H1 (cell line): ENCODE measurements around the gene ADARB2. TPM values are rescaled to one million over a fixed set of nuclear protein-coding genes. Genes with fewer than 3 reads are reported as not detected.
A peak's percentile ranks its signal among the peaks of the same experiment; 100 is the strongest.

ENCODE experiments used
- CTCF ChIA-PET: fragments of 300-600 bp; sonication (Branson Sonifier 250); formaldehyde crosslinking; loops from one replicate; lab custom pipeline; 2021; ENCODE audit not compliant: partially characterized antibody; lab: Charles Lee
- POLR2A ChIA-PET: fragments of 300-600 bp; sonication (Branson Sonifier 250); formaldehyde crosslinking; loops from one replicate; lab custom pipeline; 2021; ENCODE audit warnings: inconsistent platforms; ENCODE audit not compliant: partially characterized antibody; lab: Charles Lee
- DNase-seq, 2 experiments: peaks; one replicate each; pipeline versions ENCODE4 v3.0.0 to v3.0.0-alpha.2; 2010 to 2022; ENCODE audit warnings: low spot score in 2 of 2, low read depth in 1 of 2, mixed read lengths in 1 of 2
- FAIRE-seq: peaks from 2 replicates; lab custom pipeline; 2011; peaks lifted over from hg19 to GRCh38; lab: Jason Lieb, UNC
- H2AFZ ChIP-seq: 2 replicates; pipeline ENCODE4 v1.8.1; 2012; ENCODE audit warnings: low read length, inconsistent platforms
- H2AK5ac ChIP-seq: 2 replicates; pipeline ENCODE4 v1.6.1; 2013; ENCODE audit warnings: low read depth, low read length
- H2BK120ac ChIP-seq: replicated peaks from 2 replicates; pipeline ENCODE3; 2013; ENCODE audit warnings: low read depth, low read length, inconsistent platforms
- H2BK12ac ChIP-seq: 2 replicates; pipeline ENCODE4 v1.6.1; 2013; ENCODE audit warnings: low read depth, low read length
- H2BK15ac ChIP-seq: 2 replicates; pipeline ENCODE4 v1.6.1; 2013; ENCODE audit warnings: low read length
- H2BK20ac ChIP-seq: 2 replicates; pipeline ENCODE4 v1.6.1; 2013; ENCODE audit warnings: low read length
- H2BK5ac ChIP-seq: 2 replicates; pipeline ENCODE4 v1.6.1; 2013; ENCODE audit warnings: low read depth, low read length
- H3K14ac ChIP-seq: 2 replicates; pipeline ENCODE4 v1.6.1; 2013; ENCODE audit warnings: inconsistent platforms; ENCODE audit not compliant: insufficient read length
- H3K18ac ChIP-seq: 2 replicates; pipeline ENCODE4 v1.6.1; 2013; ENCODE audit warnings: low read length; ENCODE audit errors: extremely low read depth
- H3K23ac ChIP-seq: 2 replicates; pipeline ENCODE4 v1.6.1; 2013; ENCODE audit warnings: inconsistent platforms; ENCODE audit not compliant: insufficient read length
- H3K23me2 ChIP-seq: 2 replicates; pipeline ENCODE4 v1.6.1; 2013; ENCODE audit warnings: low read depth, low read length
- H3K27ac ChIP-seq: 2 replicates; pipeline ENCODE4 v1.6.1; 2011; ENCODE audit warnings: low read depth, low read length, inconsistent platforms
- H3K27me3 ChIP-seq, 4 experiments: replicated peaks in 1 of 4; 1 replicate in 1 of 4; 2 replicates in 3 of 4; pipeline versions ENCODE4 v1.6.1 to v1.8.1; 2011 to 2013; ENCODE audit warnings: low read length in 3 of 4, mild to moderate bottlenecking in 3 of 4, inconsistent platforms in 2 of 4, mixed read lengths in 2 of 4, moderate library complexity in 1 of 4; ENCODE audit not compliant: control insufficient read depth in 3 of 4, insufficient read depth in 3 of 4; ENCODE audit errors: extremely low read depth in 1 of 4
- H3K36me3 ChIP-seq, 4 experiments: 2 replicates each; pipeline versions ENCODE4 v1.6.1 to v1.8.1; 2011 to 2013; ENCODE audit warnings: mild to moderate bottlenecking in 4 of 4, low read length in 3 of 4, moderate library complexity in 2 of 4, control low read depth in 1 of 4, inconsistent platforms in 1 of 4; ENCODE audit not compliant: insufficient read depth in 4 of 4, control insufficient read depth in 2 of 4
- H3K4ac ChIP-seq: replicated peaks from 2 replicates; pipeline ENCODE3; 2013; ENCODE audit warnings: low read length, low read depth, mixed read lengths, inconsistent platforms; ENCODE audit not compliant: insufficient read length
- H3K4me1 ChIP-seq, 4 experiments: replicated peaks in 1 of 4; 1 replicate in 1 of 4; 2 replicates in 3 of 4; pipeline versions ENCODE4 v1.6.1 to v1.8.1; 2011 to 2013; ENCODE audit warnings: low read length in 3 of 4, inconsistent platforms in 2 of 4, mixed read lengths in 1 of 4; ENCODE audit not compliant: insufficient read depth in 4 of 4, control insufficient read depth in 3 of 4
- H3K4me2 ChIP-seq, 2 experiments: 2 replicates each; pipeline versions ENCODE4 v1.6.1 to v1.8.1; 2011 to 2013; ENCODE audit warnings: low read depth in 2 of 2, low read length in 2 of 2, control low read depth in 1 of 2, inconsistent platforms in 1 of 2, mild to moderate bottlenecking in 1 of 2; ENCODE audit not compliant: insufficient read depth in 1 of 2
- H3K4me3 ChIP-seq, 4 experiments: fragments of 200-600, 300-600 bp in 1 of 4; sonication (generic), shearing (Covaris generic), sonication (Bioruptor Twin) in 1 of 4; 2 replicates each; pipeline versions ENCODE4 v1.5.1 to v1.8.1; 2011 to 2016; ENCODE audit warnings: low read length in 4 of 4, low read depth in 3 of 4, control low read depth in 2 of 4, inconsistent platforms in 2 of 4, mild to moderate bottlenecking in 2 of 4, mixed read lengths in 1 of 4, moderate library complexity in 1 of 4; ENCODE audit not compliant: insufficient read depth in 2 of 4; ENCODE audit errors: extremely low read depth in 1 of 4
- H3K56ac ChIP-seq: replicated peaks from 2 replicates; pipeline ENCODE3; 2013; ENCODE audit warnings: low read depth, mild to moderate bottlenecking, mixed read lengths, low read length, inconsistent platforms; ENCODE audit not compliant: insufficient read length
- H3K79me1 ChIP-seq: 2 replicates; pipeline ENCODE4 v1.6.1; 2013; ENCODE audit warnings: low read depth, low read length, control low read depth
- H3K79me2 ChIP-seq, 2 experiments: 2 replicates each; pipeline versions ENCODE4 v1.6.1 to v1.8.1; 2012 to 2013; ENCODE audit warnings: low read length in 2 of 2, mild to moderate bottlenecking in 2 of 2, inconsistent platforms in 1 of 2; ENCODE audit not compliant: insufficient read depth in 2 of 2, control insufficient read depth in 1 of 2
- H3K9ac ChIP-seq, 4 experiments: replicated peaks in 1 of 4; 1 replicate in 1 of 4; 2 replicates in 3 of 4; pipeline versions ENCODE4 v1.6.1 to v1.8.1; 2011 to 2013; ENCODE audit warnings: low read depth in 3 of 4, low read length in 3 of 4, control low read depth in 2 of 4, mild to moderate bottlenecking in 2 of 4, moderate library complexity in 2 of 4, inconsistent platforms in 1 of 4; ENCODE audit errors: extremely low read depth in 1 of 4
- H3K9me3 ChIP-seq, 2 experiments: 2 replicates each; pipeline versions ENCODE4 v1.6.1 to v1.8.1; 2012 to 2013; ENCODE audit warnings: mild to moderate bottlenecking in 2 of 2, moderate library complexity in 2 of 2, control low read depth in 1 of 2, inconsistent platforms in 1 of 2, low read depth in 1 of 2, low read length in 1 of 2, mixed read lengths in 1 of 2; ENCODE audit not compliant: insufficient read depth in 2 of 2
- H4K20me1 ChIP-seq, 2 experiments: replicated peaks in 1 of 2; 2 replicates each; pipeline versions ENCODE3 to v1.8.1; 2011 to 2013; ENCODE audit warnings: inconsistent platforms in 2 of 2, low read length in 2 of 2, mild to moderate bottlenecking in 1 of 2; ENCODE audit not compliant: insufficient read depth in 2 of 2, control insufficient read depth in 1 of 2
- H4K5ac ChIP-seq: 2 replicates; pipeline ENCODE4 v1.6.1; 2013; ENCODE audit warnings: low read length, low read depth, mixed read lengths, inconsistent platforms; ENCODE audit not compliant: insufficient read length
- H4K8ac ChIP-seq: 2 replicates; pipeline ENCODE4 v1.8.0; 2013; ENCODE audit warnings: mild to moderate bottlenecking, moderate library complexity, low read length, inconsistent platforms; ENCODE audit not compliant: insufficient read depth; ENCODE audit errors: extremely low read depth
- H4K91ac ChIP-seq: replicated peaks from 2 replicates; pipeline ENCODE3; 2013; ENCODE audit warnings: low read length, mixed read lengths, inconsistent platforms; ENCODE audit not compliant: insufficient read length
- CEBPB ChIP-seq: IDR thresholded peaks from 2 replicates; pipeline ENCODE4 v1.6.1; 2012; ENCODE audit warnings: low read depth, low read length
- RAD21 ChIP-seq, 2 experiments: IDR thresholded peaks in 1 of 2; conservative IDR thresholded peaks in 1 of 2; 2 replicates each; pipeline ENCODE4 v1.6.1; 2011; ENCODE audit warnings: low read depth in 2 of 2, low read length in 2 of 2, improper control_type of control experiment in 1 of 2, inconsistent platforms in 1 of 2, mild to moderate bottlenecking in 1 of 2, moderate library complexity in 1 of 2
- RXRA ChIP-seq: IDR thresholded peaks from 2 replicates; pipeline ENCODE4 v1.6.1; 2011; ENCODE audit warnings: low read depth, mild to moderate bottlenecking, low read length, moderate library complexity; ENCODE audit not compliant: insufficient read depth
- SIN3A ChIP-seq, 2 experiments: IDR thresholded peaks in 1 of 2; conservative IDR thresholded peaks in 1 of 2; 2 replicates each; pipeline ENCODE4 v1.6.1; 2011 to 2012; ENCODE audit warnings: low read length in 2 of 2, improper control_type of control experiment in 1 of 2, low read depth in 1 of 2, mild to moderate bottlenecking in 1 of 2
- WGBS, 2 experiments: shearing (Covaris generic) in 1 of 2; methylation state at CpG; one replicate each; pipeline versions ENCODE4 v1.1.6 to v1.1.7; 2013 to 2015; ENCODE audit warnings: low lambda C conversion rate in 2 of 2, mixed read lengths in 2 of 2, inconsistent platforms in 1 of 2, low coverage in 1 of 2, missing lambda C conversion rate in 1 of 2; ENCODE audit not compliant: insufficient replicate concordance in 2 of 2, insufficient coverage in 1 of 2, insufficient read length in 1 of 2; ENCODE audit errors: extremely low coverage in 1 of 2, missing lambda C conversion rate in 1 of 2; 5-methylcytosine and 5-hydroxymethylcytosine counted together
- polyA plus RNA-seq, 7 experiments: library from polyadenylated mRNA; depleted of rRNA in 3 of 7; stranded (reverse) in 5 of 7; unstranded in 2 of 7; fragments of >200 nt in 5 of 7; fragments of 200-250 nt in 2 of 7; gene quantifications; 1 replicate in 5 of 7; 2 replicates in 1 of 7; 4 replicates in 1 of 7; pipeline versions ENCODE4 v1.2.1 to v1.2.3, GENCODE V29; 2011 to 2013; ENCODE audit warnings: missing spikeins in 2 of 7, mixed read lengths in 2 of 7
- total RNA-seq: library from RNA; stranded (reverse); fragmentation: NEBNext Ultra II Directional; extraction: Animal tissue kit (Norgen Biotek cat#: 25700); gene quantifications from 2 replicates; pipeline ENCODE4 v1.2.1, GENCODE V29; 2021

Gene ADARB2
- total and polyA plus RNA-seq, 2 of the 8 experiments (the other 6 are each of a cell fraction or from before 2014, with no cell fraction given) = 2.2 to 2.8 TPM

GRCh38 chr10:1629326-1630198, 107.8 kb downstream of the ADARB2 start:
- Histone ChIP-seq H3K27me3 (no peaks in the 10 kb centered on the region), H3K36me3 (no peaks in the 10 kb centered on the region), H2AK5ac (no peak overlapping the region), H4K8ac (no peak overlapping the region), H3K27ac (no peak overlapping the region), H3K79me1 (no peaks in the 10 kb centered on the region), H3K14ac (no peak overlapping the region), H3K18ac (no peak overlapping the region), H4K91ac (no peak overlapping the region), H3K56ac (no peak overlapping the region), H3K9ac (no peak overlapping the region), H4K20me1 (peaks cover 0 to 3% of the 10 kb centered on the region in 2 experiments), H3K4me1 (peaks cover 3 to 7% (median 5%) of the 10 kb centered on the region in 4 experiments; a peak in 5 of 7 replicates), H3K23me2 (no peaks in the 10 kb centered on the region), H2BK120ac (no peak overlapping the region), H2BK15ac (no peak overlapping the region), H2BK5ac (no peak overlapping the region), H2AFZ (no peak overlapping the region), H2BK12ac (no peak overlapping the region; the same call in 1 of the 2 replicates), H3K4me2 (peak overlapping the region; percentile 28; a peak in 2 of 4 replicates), H3K79me2 (no peaks in the 10 kb centered on the region), H3K9me3 (no peaks in the 10 kb centered on the region), H2BK20ac (no peak overlapping the region), H3K23ac (no peak overlapping the region), H3K4ac (no peak overlapping the region), H3K4me3 (no peak overlapping the region), H4K5ac (no peak overlapping the region)
- ChIA-PET POLR2A (no interaction called here), CTCF (interaction anchor here (1.0 to 1.6 kb wide), 4 partner anchors 16 to 208 kb away, joined by 3 to 4 read pairs (median 3); no protein-coding TSS in a partner anchor)
- 79% methylated on average over 12 of the region's 18 CpGs; no CpG with 5 or more reads in 1 of the 2 experiments for WGBS, 2 experiments
- no peak for DNase-seq
- TF ChIP-seq SIN3A (conservative IDR thresholded peaks at IDR 0.05 in 1 of 2, IDR thresholded peaks at IDR 0.05 in 1 of 2; ENCODE audit: low read depth in 1 of 2, low read length in 2 of 2) (no peak), CEBPB (peak; percentile 82), RAD21 (IDR thresholded peaks at IDR 0.05 in 1 of 2, conservative IDR thresholded peaks at IDR 0.05 in 1 of 2; ENCODE audit: low read depth in 2 of 2, low read length in 2 of 2) (peak; percentile 26 to 43; a peak in 2 of 4 replicates), RXRA (0 out of 2 replicates have a peak, but pooled peaks have one; percentile 24)
- FAIRE-seq = no peak
